ENCODE results near the gene LRP8.

LRP8 gene

GRCh38 chr1:53328009-53328461, at the start of gene LRP8:
LRP8 (minus strand) TSS chr1:53328070; CDS start chr1:53327912, 158 bp downstream.
- no peaks in the 10 kb centered on the region for H3K27me3 ChIP-seq (ENCODE audit: control insufficient read depth in 2 of 2, insufficient read depth in 2 of 2, low read length in 2 of 2)
- H3K27ac ChIP-seq (ENCODE audit: low read depth in 2 of 2, low read length in 2 of 2) = peak within 1 kb of the TSS in 1 of 2 donors; percentile 16
- H3K4me3 ChIP-seq (ENCODE audit: low read length in 2 of 2) = peak within 1 kb of the TSS; percentile 75 to 78
- H3K9me3 ChIP-seq (ENCODE audit: control insufficient read depth in 2 of 2, low read length in 2 of 2) = no peaks in the 10 kb centered on the region
- no peaks in the 10 kb centered on the region for H3K36me3 ChIP-seq (ENCODE audit: control insufficient read depth in 2 of 2, insufficient read depth in 2 of 2, low read length in 2 of 2)
- H3K9ac ChIP-seq (ENCODE audit: low read depth in 1 of 2, low read length in 2 of 2) = peak within 1 kb of the TSS; percentile 53 to 60
- H3K4me1 ChIP-seq (ENCODE audit: control insufficient read depth in 2 of 2, insufficient read depth in 2 of 2, low read length in 2 of 2) = peaks cover 12 to 14% of the 10 kb centered on the region in 2 donors

GRCh38 chr1:53377438-53377841, 49.6 kb upstream of the LRP8 start:
- Histone ChIP-seq H3K27me3 (ENCODE audit: control insufficient read depth in 2 of 2, insufficient read depth in 2 of 2, low read length in 2 of 2) (no peaks in the 10 kb centered on the region), H3K4me3 (ENCODE audit: low read length in 2 of 2) (no peak overlapping the region), H3K36me3 (ENCODE audit: control insufficient read depth in 2 of 2, insufficient read depth in 2 of 2, low read length in 2 of 2) (no peaks in the 10 kb centered on the region), H3K4me1 (ENCODE audit: control insufficient read depth in 2 of 2, insufficient read depth in 2 of 2, low read length in 2 of 2) (no peaks in the 10 kb centered on the region), H3K27ac (ENCODE audit: low read depth in 2 of 2, low read length in 2 of 2) (no peak overlapping the region), H3K9ac (ENCODE audit: low read depth in 1 of 2, low read length in 2 of 2) (no peak overlapping the region), H3K9me3 (ENCODE audit: control insufficient read depth in 2 of 2, low read length in 2 of 2) (no peaks in the 10 kb centered on the region)

- no peaks in the 10 kb centered on the region for H3K27me3 ChIP-seq (ENCODE audit: control insufficient read depth in 2 of 2, insufficient read depth in 2 of 2, low read length in 2 of 2)
- no peak overlapping the region for H3K9ac ChIP-seq (ENCODE audit: low read depth in 1 of 2, low read length in 2 of 2)
- H3K9me3 ChIP-seq (ENCODE audit: control insufficient read depth in 2 of 2, low read length in 2 of 2) = no peaks in the 10 kb centered on the region
- H3K4me1 ChIP-seq (ENCODE audit: control insufficient read depth in 2 of 2, insufficient read depth in 2 of 2, low read length in 2 of 2) = no peaks in the 10 kb centered on the region
- H3K27ac ChIP-seq (ENCODE audit: low read depth in 2 of 2, low read length in 2 of 2) = no peak overlapping the region
- H3K4me3 ChIP-seq (ENCODE audit: low read length in 2 of 2) = no peak overlapping the region
- H3K36me3 ChIP-seq (ENCODE audit: control insufficient read depth in 2 of 2, insufficient read depth in 2 of 2, low read length in 2 of 2) = no peaks in the 10 kb centered on the region
Measured at GRCh38 chr1:53376742-53377437, 49.0 kb upstream of the LRP8 start.

GRCh38 chr1:53376041-53376461, 48.2 kb upstream of the LRP8 start:
- no peaks in the 10 kb centered on the region for H3K27me3 ChIP-seq (ENCODE audit: control insufficient read depth in 2 of 2, insufficient read depth in 2 of 2, low read length in 2 of 2)
- no peaks in the 10 kb centered on the region for H3K36me3 ChIP-seq (ENCODE audit: control insufficient read depth in 2 of 2, insufficient read depth in 2 of 2, low read length in 2 of 2)
- H3K9me3 ChIP-seq (ENCODE audit: control insufficient read depth in 2 of 2, low read length in 2 of 2) = no peaks in the 10 kb centered on the region
- no peaks in the 10 kb centered on the region for H3K4me1 ChIP-seq (ENCODE audit: control insufficient read depth in 2 of 2, insufficient read depth in 2 of 2, low read length in 2 of 2)
- H3K4me3 ChIP-seq (ENCODE audit: low read length in 2 of 2) = no peak overlapping the region
- H3K9ac ChIP-seq (ENCODE audit: low read depth in 1 of 2, low read length in 2 of 2) = no peak overlapping the region
- H3K27ac ChIP-seq (ENCODE audit: low read depth in 2 of 2, low read length in 2 of 2) = no peak overlapping the region

GRCh38 chr1:53375440-53375839, 47.6 kb upstream of the LRP8 start:
- Histone ChIP-seq H3K9ac (ENCODE audit: low read depth in 1 of 2, low read length in 2 of 2) (no peak overlapping the region), H3K9me3 (ENCODE audit: control insufficient read depth in 2 of 2, low read length in 2 of 2) (no peaks in the 10 kb centered on the region), H3K27ac (ENCODE audit: low read depth in 2 of 2, low read length in 2 of 2) (no peak overlapping the region), H3K36me3 (ENCODE audit: control insufficient read depth in 2 of 2, insufficient read depth in 2 of 2, low read length in 2 of 2) (no peaks in the 10 kb centered on the region), H3K4me1 (ENCODE audit: control insufficient read depth in 2 of 2, insufficient read depth in 2 of 2, low read length in 2 of 2) (no peaks in the 10 kb centered on the region), H3K27me3 (ENCODE audit: control insufficient read depth in 2 of 2, insufficient read depth in 2 of 2, low read length in 2 of 2) (no peaks in the 10 kb centered on the region), H3K4me3 (ENCODE audit: low read length in 2 of 2) (no peak overlapping the region)

GRCh38 chr1:53373246-53373645, 45.4 kb upstream of the LRP8 start:
- no peaks in the 10 kb centered on the region for H3K9me3 ChIP-seq (ENCODE audit: control insufficient read depth in 2 of 2, low read length in 2 of 2)
- H3K27ac ChIP-seq (ENCODE audit: low read depth in 2 of 2, low read length in 2 of 2) = no peak overlapping the region
- H3K36me3 ChIP-seq (ENCODE audit: control insufficient read depth in 2 of 2, insufficient read depth in 2 of 2, low read length in 2 of 2) = no peaks in the 10 kb centered on the region
- H3K4me3 ChIP-seq (ENCODE audit: low read length in 2 of 2) = no peak overlapping the region
- H3K27me3 ChIP-seq (ENCODE audit: control insufficient read depth in 2 of 2, insufficient read depth in 2 of 2, low read length in 2 of 2) = no peaks in the 10 kb centered on the region
- H3K4me1 ChIP-seq (ENCODE audit: control insufficient read depth in 2 of 2, insufficient read depth in 2 of 2, low read length in 2 of 2) = peaks cover 0 to 1% of the 10 kb centered on the region in 2 donors
- H3K9ac ChIP-seq (ENCODE audit: low read depth in 1 of 2, low read length in 2 of 2) = no peak overlapping the region

GRCh38 chr1:53372501-53372951, 44.7 kb upstream of the LRP8 start:
- no peak overlapping the region for H3K27ac ChIP-seq (ENCODE audit: low read depth in 2 of 2, low read length in 2 of 2)
- H3K4me3 ChIP-seq (ENCODE audit: low read length in 2 of 2) = no peak overlapping the region
- no peak overlapping the region for H3K9ac ChIP-seq (ENCODE audit: low read depth in 1 of 2, low read length in 2 of 2)
- H3K36me3 ChIP-seq (ENCODE audit: control insufficient read depth in 2 of 2, insufficient read depth in 2 of 2, low read length in 2 of 2) = no peaks in the 10 kb centered on the region
- no peaks in the 10 kb centered on the region for H3K27me3 ChIP-seq (ENCODE audit: control insufficient read depth in 2 of 2, insufficient read depth in 2 of 2, low read length in 2 of 2)
- H3K4me1 ChIP-seq (ENCODE audit: control insufficient read depth in 2 of 2, insufficient read depth in 2 of 2, low read length in 2 of 2) = peaks cover 0 to 2% of the 10 kb centered on the region in 2 donors
- no peaks in the 10 kb centered on the region for H3K9me3 ChIP-seq (ENCODE audit: control insufficient read depth in 2 of 2, low read length in 2 of 2)

GRCh38 chr1:53371851-53372250, 44.0 kb upstream of the LRP8 start:
- Histone ChIP-seq H3K36me3 (ENCODE audit: control insufficient read depth in 2 of 2, insufficient read depth in 2 of 2, low read length in 2 of 2) (no peaks in the 10 kb centered on the region), H3K27me3 (ENCODE audit: control insufficient read depth in 2 of 2, insufficient read depth in 2 of 2, low read length in 2 of 2) (no peaks in the 10 kb centered on the region), H3K4me1 (ENCODE audit: control insufficient read depth in 2 of 2, insufficient read depth in 2 of 2, low read length in 2 of 2) (peaks cover 0 to 2% of the 10 kb centered on the region in 2 donors), H3K9me3 (ENCODE audit: control insufficient read depth in 2 of 2, low read length in 2 of 2) (no peaks in the 10 kb centered on the region), H3K4me3 (ENCODE audit: low read length in 2 of 2) (no peak overlapping the region), H3K27ac (ENCODE audit: low read depth in 2 of 2, low read length in 2 of 2) (no peak overlapping the region), H3K9ac (ENCODE audit: low read depth in 1 of 2, low read length in 2 of 2) (no peak overlapping the region)

- no peak overlapping the region for H3K4me3 ChIP-seq (ENCODE audit: low read length in 2 of 2)
- H3K36me3 ChIP-seq (ENCODE audit: control insufficient read depth in 2 of 2, insufficient read depth in 2 of 2, low read length in 2 of 2) = no peaks in the 10 kb centered on the region
- H3K27me3 ChIP-seq (ENCODE audit: control insufficient read depth in 2 of 2, insufficient read depth in 2 of 2, low read length in 2 of 2) = no peaks in the 10 kb centered on the region
- H3K4me1 ChIP-seq (ENCODE audit: control insufficient read depth in 2 of 2, insufficient read depth in 2 of 2, low read length in 2 of 2) = peaks cover 0 to 2% of the 10 kb centered on the region in 2 donors
- no peak overlapping the region for H3K9ac ChIP-seq (ENCODE audit: low read depth in 1 of 2, low read length in 2 of 2)
- no peaks in the 10 kb centered on the region for H3K9me3 ChIP-seq (ENCODE audit: control insufficient read depth in 2 of 2, low read length in 2 of 2)
- no peak overlapping the region for H3K27ac ChIP-seq (ENCODE audit: low read depth in 2 of 2, low read length in 2 of 2)
Measured at GRCh38 chr1:53371121-53371666, 43.3 kb upstream of the LRP8 start.

GRCh38 chr1:53370369-53370961, 42.6 kb upstream of the LRP8 start:
- Histone ChIP-seq H3K27ac (ENCODE audit: low read depth in 2 of 2, low read length in 2 of 2) (no peak overlapping the region), H3K27me3 (ENCODE audit: control insufficient read depth in 2 of 2, insufficient read depth in 2 of 2, low read length in 2 of 2) (no peaks in the 10 kb centered on the region), H3K9ac (ENCODE audit: low read depth in 1 of 2, low read length in 2 of 2) (no peak overlapping the region), H3K9me3 (ENCODE audit: control insufficient read depth in 2 of 2, low read length in 2 of 2) (no peaks in the 10 kb centered on the region), H3K36me3 (ENCODE audit: control insufficient read depth in 2 of 2, insufficient read depth in 2 of 2, low read length in 2 of 2) (no peaks in the 10 kb centered on the region), H3K4me3 (ENCODE audit: low read length in 2 of 2) (no peak overlapping the region), H3K4me1 (ENCODE audit: control insufficient read depth in 2 of 2, insufficient read depth in 2 of 2, low read length in 2 of 2) (peaks cover 0 to 2% of the 10 kb centered on the region in 2 donors)

Measured in mucosa of rectum (tissue), 2 donors.